ENCODE data around the gene CENPP.

CENPP gene

GRCh38 chr9:92315456-92315855 lies 10.3 kb upstream of the CENPP start:
- no peak for DNase-seq

GRCh38 chr9:92324431-92324830 lies 1.3 kb upstream of the CENPP start:
- DNase-seq, result no peak

- no peak for DNase-seq
These were observed 874 bp upstream of the CENPP start for GRCh38 chr9:92324889-92325268.

GRCh38 chr9:92325991-92326500 lies 293 bp downstream of the CENPP start:
- DNase-seq, result no peak

GRCh38 chr9:92327283-92327850 lies 1.6 kb downstream of the CENPP start:
- no peak for DNase-seq

- no peak for DNase-seq
These were observed 2.5 kb downstream of the CENPP start for GRCh38 chr9:92328225-92328624.

GRCh38 chr9:92332577-92333281 lies 7.0 kb downstream of the CENPP start:
- no peak for DNase-seq

GRCh38 chr9:92333282-92333634 lies 7.5 kb downstream of the CENPP start:
- no peak for DNase-seq

GRCh38 chr9:92341578-92341977 lies 15.8 kb downstream of the CENPP start:
- DNase-seq, result no peak

GRCh38 chr9:92342825-92343488 lies 17.2 kb downstream of the CENPP start:
- no peak for DNase-seq

- DNase-seq, result no peak
These were observed 19.8 kb downstream of the CENPP start for GRCh38 chr9:92345582-92345981.

GRCh38 chr9:92349771-92350739 lies 24.3 kb downstream of the CENPP start:
- DNase-seq, result no peak

- no peak for DNase-seq
These were observed 25.0 kb downstream of the CENPP start for GRCh38 chr9:92350740-92351133.

- no peak for DNase-seq
These were observed 27.3 kb downstream of the CENPP start for GRCh38 chr9:92353051-92353450.

- no peak for DNase-seq
These were observed 33.7 kb downstream of the CENPP start for GRCh38 chr9:92359394-92359995.

- no peak for DNase-seq
These were observed 34.3 kb downstream of the CENPP start for GRCh38 chr9:92360083-92360482.

- DNase-seq, result no peak
These were observed 43.3 kb downstream of the CENPP start for GRCh38 chr9:92369075-92369474.

- no peak for DNase-seq
These were observed 47.4 kb downstream of the CENPP start for GRCh38 chr9:92373167-92373566.

- no peak for DNase-seq
These were observed 52.1 kb downstream of the CENPP start for GRCh38 chr9:92377876-92378275.

- DNase-seq, result no peak
These were observed 53.3 kb downstream of the CENPP start for GRCh38 chr9:92378865-92379560.

GRCh38 chr9:92380603-92381002 lies 54.9 kb downstream of the CENPP start:
- no peak for DNase-seq

GRCh38 chr9:92381775-92382174 lies 56.0 kb downstream of the CENPP start:
- DNase-seq, result no peak
